Caco-2 (cell line): ENCODE results near the gene SEC22C. TPM values are rescaled to one million over a fixed set of nuclear protein-coding genes. Genes with fewer than 3 reads are reported as not detected.

Experiments
- BruUV-seq: library from RNA; stranded (reverse); fragments of 400-500 nt; replicated peaks from 2 replicates; lab custom pipeline; 2021; lab: Mats Ljungman, UMichigan
- CTCF ChIA-PET: fragments of 300-600 bp; sonication (Branson Sonifier 250); formaldehyde crosslinking; loops from one replicate; lab custom pipeline; 2022; ENCODE audit warnings: antibody characterized with exemption; lab: Charles Lee
- POLR2A ChIA-PET: fragments of 300-600 bp; sonication (Branson Sonifier 250); formaldehyde crosslinking; loops from one replicate; lab custom pipeline; 2022; ENCODE audit warnings: antibody characterized with exemption; lab: Charles Lee
- DNase-seq, 2 experiments: peaks; one replicate each; pipeline versions ENCODE4 v3.0.0 to v3.0.0-alpha.2; 2020 to 2022
- H3K27me3 ChIP-seq: replicated peaks from 2 replicates; pipeline ENCODE4 v1.6.0; 2011; ENCODE audit warnings: low read length; ENCODE audit not compliant: control insufficient read depth, insufficient read depth
- H3K36me3 ChIP-seq: 2 replicates; pipeline ENCODE4 v1.5.1; 2011; ENCODE audit warnings: low read length; ENCODE audit not compliant: control insufficient read depth, insufficient read depth
- H3K4me1 ChIP-seq: fragments of 250-450 bp; sonication (Bioruptor Pico); 2 replicates; pipeline ENCODE4 v1.5.1; 2020; ENCODE audit warnings: mild to moderate bottlenecking
- H3K4me3 ChIP-seq: 2 replicates; pipeline ENCODE4 v1.5.1; 2011; ENCODE audit warnings: low read depth, mild to moderate bottlenecking, control low read depth, low read length
- H3K9me3 ChIP-seq: fragments of 250-450 bp; sonication (Bioruptor Pico); 2 replicates; pipeline ENCODE4 v1.5.1; 2020; ENCODE audit warnings: mild to moderate bottlenecking, moderate library complexity
- H3K27ac Mint-ChIP-seq: one replicate; pipeline ENCODE4 v1.8.0; 2022; ENCODE audit warnings: mixed read lengths; ENCODE audit not compliant: unreplicated experiment
- H3K27me3 Mint-ChIP-seq: one replicate; pipeline ENCODE4 v1.8.0; 2022; ENCODE audit warnings: mixed read lengths; ENCODE audit not compliant: insufficient read depth, unreplicated experiment
- H3K36me3 Mint-ChIP-seq: one replicate; pipeline ENCODE4 v1.8.0; 2022; ENCODE audit warnings: mild to moderate bottlenecking, mixed read lengths; ENCODE audit not compliant: insufficient read depth, unreplicated experiment
- H3K4me1 Mint-ChIP-seq: one replicate; pipeline ENCODE4 v1.8.0; 2022; ENCODE audit warnings: low read depth, mixed read lengths; ENCODE audit not compliant: unreplicated experiment
- H3K4me3 Mint-ChIP-seq: one replicate; pipeline ENCODE4 v1.8.0; 2022; ENCODE audit warnings: mild to moderate bottlenecking, moderate library complexity, mixed read lengths; ENCODE audit not compliant: unreplicated experiment
- H3K9me3 Mint-ChIP-seq: one replicate; pipeline ENCODE4 v1.8.0; 2022; ENCODE audit warnings: mixed read lengths; ENCODE audit not compliant: unreplicated experiment
- CTCF ChIP-seq, 2 experiments: fragments of 200-600 bp in 1 of 2; IDR thresholded peaks; 1 replicate in 1 of 2; 2 replicates in 1 of 2; pipeline versions ENCODE4 v1.5.1 to v1.8.0; 2011 to 2022; ENCODE audit warnings: antibody characterized with exemption in 1 of 2, control low read depth in 1 of 2, inconsistent platforms in 1 of 2, low read depth in 1 of 2, low read length in 1 of 2, mild to moderate bottlenecking in 1 of 2, moderate library complexity in 1 of 2; ENCODE audit not compliant: insufficient read depth in 1 of 2, severe bottlenecking in 1 of 2, unreplicated experiment in 1 of 2
- intact Hi-C: fragments of 100-400 bp; cut with micrococcal nuclease; formaldehyde crosslinking; loops from one replicate; pipeline ENCODE4 v1.10.0; 2022; ENCODE audit not compliant: unreplicated experiment
- total RNA-seq: library from RNA; stranded (reverse); gene quantifications from 2 replicates; pipeline ENCODE4 v1.2.3, GENCODE V29; 2022

The SEC22C gene
- total RNA-seq, 1 experiment from 2014 or later = 36.4 TPM

GRCh38 chr3:42575137-42575741 is 6.5 kb downstream of the SEC22C start:
- POLR2A ChIA-PET = no interaction called here
- no peaks in the 10 kb centered on the region for H3K9me3 Mint-ChIP-seq
- H3K4me3 Mint-ChIP-seq = no peak overlapping the region
- no peaks in the 10 kb centered on the region for H3K4me1 Mint-ChIP-seq
- H3K27me3 ChIP-seq = no peaks in the 10 kb centered on the region
- CTCF ChIA-PET = no interaction called here
- H3K9me3 ChIP-seq = no peaks in the 10 kb centered on the region
- peaks cover 31% of the 10 kb centered on the region for H3K36me3 Mint-ChIP-seq
- H3K27me3 Mint-ChIP-seq = no peaks in the 10 kb centered on the region
- no peak for DNase-seq
- no peak overlapping the region for H3K27ac Mint-ChIP-seq
- intact Hi-C loops = loop anchor here (10.0 kb wide), 1 partner anchor 260 kb away; no protein-coding TSS in a partner anchor
- H3K36me3 ChIP-seq = no peaks in the 10 kb centered on the region
- no TSS peak for BruUV-seq
- TF ChIP-seq CTCF (IDR thresholded peaks at IDR 0.05; ENCODE audit: insufficient read depth in 1 of 2, low read depth in 1 of 2, low read length in 1 of 2, severe bottlenecking in 1 of 2, unreplicated experiment in 1 of 2) = no peak
- H3K4me1 ChIP-seq = no peaks in the 10 kb centered on the region
- H3K4me3 ChIP-seq = no peak overlapping the region

GRCh38 chr3:42572278-42572677 is 9.5 kb downstream of the SEC22C start:
- intact Hi-C loops = loop anchor here (2.0 to 10.0 kb wide), 4 partner anchors 29 to 263 kb away; partner anchors contain the start of gene NKTR
- DNase-seq = peak; percentile 71 to 74
- no peak overlapping the region for H3K4me3 Mint-ChIP-seq
- Histone ChIP-seq H3K36me3 (no peaks in the 10 kb centered on the region), H3K27me3 (no peaks in the 10 kb centered on the region), H3K4me3 (no peak overlapping the region), H3K4me1 (no peaks in the 10 kb centered on the region), H3K9me3 (no peaks in the 10 kb centered on the region)
- H3K36me3 Mint-ChIP-seq = peaks cover 25% of the 10 kb centered on the region
- H3K9me3 Mint-ChIP-seq = no peaks in the 10 kb centered on the region
- H3K27ac Mint-ChIP-seq = no peak overlapping the region
- BruUV-seq = no TSS peak
- POLR2A ChIA-PET = no interaction called here
- no peaks in the 10 kb centered on the region for H3K27me3 Mint-ChIP-seq
- no peaks in the 10 kb centered on the region for H3K4me1 Mint-ChIP-seq
- peak; percentile 34 to 76 for TF ChIP-seq CTCF (IDR thresholded peaks at IDR 0.05; ENCODE audit: insufficient read depth in 1 of 2, low read depth in 1 of 2, low read length in 1 of 2, severe bottlenecking in 1 of 2, unreplicated experiment in 1 of 2)
- CTCF ChIA-PET = no interaction called here

- intact Hi-C loops = loop anchor here (5.0 to 10.0 kb wide), 2 partner anchors 173 to 265 kb away; no protein-coding TSS in a partner anchor
- BruUV-seq = no TSS peak
- Histone ChIP-seq H3K9me3 (no peaks in the 10 kb centered on the region), H3K4me3 (no peak overlapping the region), H3K36me3 (no peaks in the 10 kb centered on the region; the same call in 1 of the 2 replicates), H3K27me3 (no peaks in the 10 kb centered on the region), H3K4me1 (no peaks in the 10 kb centered on the region)
- ChIA-PET POLR2A (no interaction called here), CTCF (no interaction called here)
- Mint-ChIP-seq H3K36me3 (peaks cover 24% of the 10 kb centered on the region), H3K9me3 (no peaks in the 10 kb centered on the region), H3K4me3 (no peak overlapping the region), H3K27me3 (no peaks in the 10 kb centered on the region), H3K4me1 (no peaks in the 10 kb centered on the region), H3K27ac (no peak overlapping the region)
- DNase-seq = no peak
- TF ChIP-seq CTCF (IDR thresholded peaks at IDR 0.05; ENCODE audit: insufficient read depth in 1 of 2, low read depth in 1 of 2, low read length in 1 of 2, severe bottlenecking in 1 of 2, unreplicated experiment in 1 of 2) = no peak
These were observed 12.1 kb downstream of the SEC22C start for GRCh38 chr3:42569593-42570142.
